H1 (cell line): Measurements from ENCODE around the gene IQCK. TPM values are rescaled to one million over a fixed set of nuclear protein-coding genes. Genes with fewer than 3 reads are reported as not detected.

Source experiments
- CTCF ChIA-PET: fragments of 300-600 bp; sonication (Branson Sonifier 250); formaldehyde crosslinking; loops from one replicate; lab custom pipeline; 2021; ENCODE audit not compliant: partially characterized antibody; lab: Charles Lee
- POLR2A ChIA-PET: fragments of 300-600 bp; sonication (Branson Sonifier 250); formaldehyde crosslinking; loops from one replicate; lab custom pipeline; 2021; ENCODE audit warnings: inconsistent platforms; ENCODE audit not compliant: partially characterized antibody; lab: Charles Lee
- DNase-seq, 2 experiments: peaks; one replicate each; pipeline versions ENCODE4 v3.0.0 to v3.0.0-alpha.2; 2010 to 2022; ENCODE audit warnings: low spot score in 2 of 2, low read depth in 1 of 2, mixed read lengths in 1 of 2
- FAIRE-seq: peaks from 2 replicates; lab custom pipeline; 2011; peaks lifted over from hg19 to GRCh38; lab: Jason Lieb, UNC
- H2AFZ ChIP-seq: 2 replicates; pipeline ENCODE4 v1.8.1; 2012; ENCODE audit warnings: low read length, inconsistent platforms
- H2AK5ac ChIP-seq: 2 replicates; pipeline ENCODE4 v1.6.1; 2013; ENCODE audit warnings: low read depth, low read length
- H2BK120ac ChIP-seq: replicated peaks from 2 replicates; pipeline ENCODE3; 2013; ENCODE audit warnings: low read depth, low read length, inconsistent platforms
- H2BK12ac ChIP-seq: 2 replicates; pipeline ENCODE4 v1.6.1; 2013; ENCODE audit warnings: low read depth, low read length
- H2BK15ac ChIP-seq: 2 replicates; pipeline ENCODE4 v1.6.1; 2013; ENCODE audit warnings: low read length
- H2BK20ac ChIP-seq: 2 replicates; pipeline ENCODE4 v1.6.1; 2013; ENCODE audit warnings: low read length
- H2BK5ac ChIP-seq: 2 replicates; pipeline ENCODE4 v1.6.1; 2013; ENCODE audit warnings: low read depth, low read length
- H3K14ac ChIP-seq: 2 replicates; pipeline ENCODE4 v1.6.1; 2013; ENCODE audit warnings: inconsistent platforms; ENCODE audit not compliant: insufficient read length
- H3K18ac ChIP-seq: 2 replicates; pipeline ENCODE4 v1.6.1; 2013; ENCODE audit warnings: low read length; ENCODE audit errors: extremely low read depth
- H3K23ac ChIP-seq: 2 replicates; pipeline ENCODE4 v1.6.1; 2013; ENCODE audit warnings: inconsistent platforms; ENCODE audit not compliant: insufficient read length
- H3K23me2 ChIP-seq: 2 replicates; pipeline ENCODE4 v1.6.1; 2013; ENCODE audit warnings: low read depth, low read length
- H3K27ac ChIP-seq: 2 replicates; pipeline ENCODE4 v1.6.1; 2011; ENCODE audit warnings: low read depth, low read length, inconsistent platforms
- H3K27me3 ChIP-seq, 4 experiments: replicated peaks in 1 of 4; 1 replicate in 1 of 4; 2 replicates in 3 of 4; pipeline versions ENCODE4 v1.6.1 to v1.8.1; 2011 to 2013; ENCODE audit warnings: low read length in 3 of 4, mild to moderate bottlenecking in 3 of 4, inconsistent platforms in 2 of 4, mixed read lengths in 2 of 4, moderate library complexity in 1 of 4; ENCODE audit not compliant: control insufficient read depth in 3 of 4, insufficient read depth in 3 of 4; ENCODE audit errors: extremely low read depth in 1 of 4
- H3K36me3 ChIP-seq, 4 experiments: 2 replicates each; pipeline versions ENCODE4 v1.6.1 to v1.8.1; 2011 to 2013; ENCODE audit warnings: mild to moderate bottlenecking in 4 of 4, low read length in 3 of 4, moderate library complexity in 2 of 4, control low read depth in 1 of 4, inconsistent platforms in 1 of 4; ENCODE audit not compliant: insufficient read depth in 4 of 4, control insufficient read depth in 2 of 4
- H3K4ac ChIP-seq: replicated peaks from 2 replicates; pipeline ENCODE3; 2013; ENCODE audit warnings: low read length, low read depth, mixed read lengths, inconsistent platforms; ENCODE audit not compliant: insufficient read length
- H3K4me1 ChIP-seq, 4 experiments: replicated peaks in 1 of 4; 1 replicate in 1 of 4; 2 replicates in 3 of 4; pipeline versions ENCODE4 v1.6.1 to v1.8.1; 2011 to 2013; ENCODE audit warnings: low read length in 3 of 4, inconsistent platforms in 2 of 4, mixed read lengths in 1 of 4; ENCODE audit not compliant: insufficient read depth in 4 of 4, control insufficient read depth in 3 of 4
- H3K4me2 ChIP-seq, 2 experiments: 2 replicates each; pipeline versions ENCODE4 v1.6.1 to v1.8.1; 2011 to 2013; ENCODE audit warnings: low read depth in 2 of 2, low read length in 2 of 2, control low read depth in 1 of 2, inconsistent platforms in 1 of 2, mild to moderate bottlenecking in 1 of 2; ENCODE audit not compliant: insufficient read depth in 1 of 2
- H3K4me3 ChIP-seq, 4 experiments: fragments of 200-600, 300-600 bp in 1 of 4; sonication (generic), shearing (Covaris generic), sonication (Bioruptor Twin) in 1 of 4; 2 replicates each; pipeline versions ENCODE4 v1.5.1 to v1.8.1; 2011 to 2016; ENCODE audit warnings: low read length in 4 of 4, low read depth in 3 of 4, control low read depth in 2 of 4, inconsistent platforms in 2 of 4, mild to moderate bottlenecking in 2 of 4, mixed read lengths in 1 of 4, moderate library complexity in 1 of 4; ENCODE audit not compliant: insufficient read depth in 2 of 4; ENCODE audit errors: extremely low read depth in 1 of 4
- H3K56ac ChIP-seq: replicated peaks from 2 replicates; pipeline ENCODE3; 2013; ENCODE audit warnings: low read depth, mild to moderate bottlenecking, mixed read lengths, low read length, inconsistent platforms; ENCODE audit not compliant: insufficient read length
- H3K79me1 ChIP-seq: 2 replicates; pipeline ENCODE4 v1.6.1; 2013; ENCODE audit warnings: low read depth, low read length, control low read depth
- H3K79me2 ChIP-seq, 2 experiments: 2 replicates each; pipeline versions ENCODE4 v1.6.1 to v1.8.1; 2012 to 2013; ENCODE audit warnings: low read length in 2 of 2, mild to moderate bottlenecking in 2 of 2, inconsistent platforms in 1 of 2; ENCODE audit not compliant: insufficient read depth in 2 of 2, control insufficient read depth in 1 of 2
- H3K9ac ChIP-seq, 4 experiments: replicated peaks in 1 of 4; 1 replicate in 1 of 4; 2 replicates in 3 of 4; pipeline versions ENCODE4 v1.6.1 to v1.8.1; 2011 to 2013; ENCODE audit warnings: low read depth in 3 of 4, low read length in 3 of 4, control low read depth in 2 of 4, mild to moderate bottlenecking in 2 of 4, moderate library complexity in 2 of 4, inconsistent platforms in 1 of 4; ENCODE audit errors: extremely low read depth in 1 of 4
- H3K9me3 ChIP-seq, 2 experiments: 2 replicates each; pipeline versions ENCODE4 v1.6.1 to v1.8.1; 2012 to 2013; ENCODE audit warnings: mild to moderate bottlenecking in 2 of 2, moderate library complexity in 2 of 2, control low read depth in 1 of 2, inconsistent platforms in 1 of 2, low read depth in 1 of 2, low read length in 1 of 2, mixed read lengths in 1 of 2; ENCODE audit not compliant: insufficient read depth in 2 of 2
- H4K20me1 ChIP-seq, 2 experiments: replicated peaks in 1 of 2; 2 replicates each; pipeline versions ENCODE3 to v1.8.1; 2011 to 2013; ENCODE audit warnings: inconsistent platforms in 2 of 2, low read length in 2 of 2, mild to moderate bottlenecking in 1 of 2; ENCODE audit not compliant: insufficient read depth in 2 of 2, control insufficient read depth in 1 of 2
- H4K5ac ChIP-seq: 2 replicates; pipeline ENCODE4 v1.6.1; 2013; ENCODE audit warnings: low read length, low read depth, mixed read lengths, inconsistent platforms; ENCODE audit not compliant: insufficient read length
- H4K8ac ChIP-seq: 2 replicates; pipeline ENCODE4 v1.8.0; 2013; ENCODE audit warnings: mild to moderate bottlenecking, moderate library complexity, low read length, inconsistent platforms; ENCODE audit not compliant: insufficient read depth; ENCODE audit errors: extremely low read depth
- H4K91ac ChIP-seq: replicated peaks from 2 replicates; pipeline ENCODE3; 2013; ENCODE audit warnings: low read length, mixed read lengths, inconsistent platforms; ENCODE audit not compliant: insufficient read length
- JUND ChIP-seq: IDR thresholded peaks from 2 replicates; pipeline ENCODE4 v1.6.1; 2011; ENCODE audit warnings: mild to moderate bottlenecking, improper control_type of control experiment, low read length
- SP1 ChIP-seq: IDR thresholded peaks from 2 replicates; pipeline ENCODE4 v1.6.1; 2011; ENCODE audit warnings: low read depth, low read length
- TAF7 ChIP-seq: optimal IDR thresholded peaks from 2 replicates; pipeline ENCODE3; 2011; ENCODE audit warnings: low read depth, mild to moderate bottlenecking, inconsistent platforms, low read length, moderate library complexity, borderline replicate concordance
- WGBS, 2 experiments: shearing (Covaris generic) in 1 of 2; methylation state at CpG; one replicate each; pipeline versions ENCODE4 v1.1.6 to v1.1.7; 2013 to 2015; ENCODE audit warnings: low lambda C conversion rate in 2 of 2, mixed read lengths in 2 of 2, inconsistent platforms in 1 of 2, low coverage in 1 of 2, missing lambda C conversion rate in 1 of 2; ENCODE audit not compliant: insufficient replicate concordance in 2 of 2, insufficient coverage in 1 of 2, insufficient read length in 1 of 2; ENCODE audit errors: extremely low coverage in 1 of 2, missing lambda C conversion rate in 1 of 2; 5-methylcytosine and 5-hydroxymethylcytosine counted together
- polyA plus RNA-seq, 7 experiments: library from polyadenylated mRNA; depleted of rRNA in 3 of 7; stranded (reverse) in 5 of 7; unstranded in 2 of 7; fragments of >200 nt in 5 of 7; fragments of 200-250 nt in 2 of 7; gene quantifications; 1 replicate in 5 of 7; 2 replicates in 1 of 7; 4 replicates in 1 of 7; pipeline versions ENCODE4 v1.2.1 to v1.2.3, GENCODE V29; 2011 to 2013; ENCODE audit warnings: missing spikeins in 2 of 7, mixed read lengths in 2 of 7
- total RNA-seq: library from RNA; stranded (reverse); fragmentation: NEBNext Ultra II Directional; extraction: Animal tissue kit (Norgen Biotek cat#: 25700); gene quantifications from 2 replicates; pipeline ENCODE4 v1.2.1, GENCODE V29; 2021

The IQCK gene
- total and polyA plus RNA-seq, 2 of the 8 experiments (the other 6 are each of a cell fraction or from before 2014, with no cell fraction given), result 6.2 to 9.3 TPM

- Histone ChIP-seq H3K4me3 (no peak overlapping the region), H4K91ac (no peak overlapping the region), H3K9me3 (no peaks in the 10 kb centered on the region), H4K8ac (no peak overlapping the region), H2BK12ac (no peak overlapping the region), H2AK5ac (no peak overlapping the region), H3K79me2 (no peaks in the 10 kb centered on the region), H3K4me1 (no peaks in the 10 kb centered on the region), H3K18ac (no peak overlapping the region), H3K56ac (no peak overlapping the region), H3K4ac (no peak overlapping the region), H3K23me2 (no peaks in the 10 kb centered on the region), H4K20me1 (no peaks in the 10 kb centered on the region), H4K5ac (no peak overlapping the region), H2AFZ (no peak overlapping the region), H3K27me3 (no peaks in the 10 kb centered on the region), H2BK5ac (no peak overlapping the region), H3K23ac (no peak overlapping the region), H2BK20ac (no peak overlapping the region), H2BK120ac (no peak overlapping the region), H3K14ac (no peak overlapping the region), H3K4me2 (no peak overlapping the region), H3K27ac (no peak overlapping the region), H3K79me1 (no peaks in the 10 kb centered on the region), H3K9ac (no peak overlapping the region), H3K36me3 (no peaks in the 10 kb centered on the region), H2BK15ac (no peak overlapping the region)
- ChIA-PET POLR2A (interaction anchor here (1.0 kb wide), 1 partner anchor 102 kb away, joined by 4 read pairs; no protein-coding TSS in a partner anchor), CTCF (no interaction called here)
- DNase-seq (no peak), FAIRE-seq (no peak)
- WGBS, 2 experiments, result 87% methylated on average over 17 of the region's 17 CpGs; no CpG with 5 or more reads in 1 of the 2 experiments
- TF ChIP-seq SP1 (no peak), TAF7 (no peak), JUND (no peak)
These were observed 65.5 kb downstream of the IQCK start for GRCh38 chr16:19783363-19784182.
